Activated CD4-positive, alpha-beta T cell treated with anti-CD3 and anti-CD28 coated beads for 24 hours (primary cell): ENCODE results near the gene CSNK1G1.

ENCODE experiments used
- DNase-seq, 2 donors: peaks; one replicate each; pipeline ENCODE4 v3.0.0-alpha.2; 2020; ENCODE audit warnings: low read depth in 2 of 2

CSNK1G1 gene

GRCh38 chr15:64191971-64192830 is 163.8 kb downstream of the CSNK1G1 start:
- no peak for DNase-seq

GRCh38 chr15:64187396-64188191 is 168.4 kb downstream of the CSNK1G1 start:
- DNase-seq, result no peak

GRCh38 chr15:64185146-64185911 is 170.6 kb downstream of the CSNK1G1 start:
- DNase-seq, result no peak

- DNase-seq, result no peak
Observed at GRCh38 chr15:64182859-64183370, 173.1 kb downstream of the CSNK1G1 start.

GRCh38 chr15:64180235-64180824 is 175.6 kb downstream of the CSNK1G1 start:
- DNase-seq, result no peak

- DNase-seq, result no peak
Observed at GRCh38 chr15:64166102-64166890, 189.7 kb downstream of the CSNK1G1 start.

- DNase-seq, result no peak
Observed at GRCh38 chr15:64164436-64164835, 191.5 kb downstream of the CSNK1G1 start.

- no peak for DNase-seq
Observed at GRCh38 chr15:64163659-64164362, 192.2 kb downstream of the CSNK1G1 start.

- peak; percentile 94 to 95 for DNase-seq
Observed at GRCh38 chr15:64162869-64163658, 192.9 kb downstream of the CSNK1G1 start, which contains the start of gene PPIB. Gene PPIB, minus strand, starts transcription at chr15:64163022. Its CDS starts 36 bp downstream, at chr15:64162986.

- DNase-seq, result no peak
Observed at GRCh38 chr15:64162478-64162868, 193.5 kb downstream of the CSNK1G1 start.

GRCh38 chr15:64161688-64162477 is 194.1 kb downstream of the CSNK1G1 start:
- no peak for DNase-seq

- DNase-seq, result no peak
Observed at GRCh38 chr15:64158363-64159134, 197.4 kb downstream of the CSNK1G1 start.

GRCh38 chr15:64157599-64158125 is 198.3 kb downstream of the CSNK1G1 start:
- DNase-seq, result no peak

GRCh38 chr15:64156652-64157331 is 199.2 kb downstream of the CSNK1G1 start:
- no peak for DNase-seq

- no peak for DNase-seq
Observed at GRCh38 chr15:64155802-64156651, 199.9 kb downstream of the CSNK1G1 start.
